K562 (cell line): ENCODE results near the gene PFN3. TPM values are rescaled to one million over a fixed set of nuclear protein-coding genes. Genes with fewer than 3 reads are reported as not detected.

Experiments used
- CREB3 ChIP-seq: fragments of 450-650 bp; conservative IDR thresholded peaks from 2 replicates; pipeline ENCODE4 v1.6.1; 2016; ENCODE audit warnings: missing genetic modification characterization, low read depth, mild to moderate bottlenecking, missing compliant biosample characterization, moderate library complexity
- CREM ChIP-seq: IDR thresholded peaks from 2 replicates; pipeline ENCODE4 v1.6.1; 2014; ENCODE audit warnings: antibody characterized with exemption, low read depth
- DDX20 ChIP-seq: fragments of 450-650 bp; IDR thresholded peaks from 2 replicates; pipeline ENCODE4 v1.6.1; 2016; ENCODE audit warnings: missing genetic modification characterization, low read depth, mild to moderate bottlenecking, missing compliant biosample characterization, moderate library complexity
- ETV5 ChIP-seq: sonication (generic); formaldehyde crosslinking; IDR thresholded peaks from 2 replicates; pipeline ENCODE4 v1.4.0; 2020; ENCODE audit warnings: low read depth, mild to moderate bottlenecking, missing genetic modification reagents
- ETV6 ChIP-seq, 3 experiments: fragments of 150-350 bp in 1 of 3; sonication (generic) in 1 of 3; formaldehyde crosslinking in 1 of 3; IDR thresholded peaks; 2 replicates each; pipeline versions ENCODE4 v1.6.1 to v1.8.0; 2014 to 2022; ENCODE audit warnings: borderline replicate concordance in 2 of 3, low read depth in 2 of 3, antibody characterized with exemption in 1 of 3, low read length in 1 of 3, mild to moderate bottlenecking in 1 of 3, missing genetic modification reagents in 1 of 3
- FOXJ3 ChIP-seq: sonication (generic); formaldehyde crosslinking; IDR thresholded peaks from 2 replicates; pipeline ENCODE4 v1.4.0; 2020; ENCODE audit warnings: mild to moderate bottlenecking, missing genetic modification reagents
- FOXO4 ChIP-seq: fragments of 450-650 bp; formaldehyde crosslinking; IDR thresholded peaks from 2 replicates; pipeline ENCODE4 v1.4.0; 2020; ENCODE audit warnings: mild to moderate bottlenecking, moderate library complexity
- JUN ChIP-seq, 2 experiments: sonication (generic) in 1 of 2; formaldehyde crosslinking in 1 of 2; IDR thresholded peaks; 2 replicates each; pipeline versions ENCODE4 v1.6.1 to v1.8.0; 2012 to 2022; ENCODE audit warnings: borderline replicate concordance in 2 of 2, mild to moderate bottlenecking in 2 of 2, improper control_type of control experiment in 1 of 2, low read depth in 1 of 2, low read length in 1 of 2, missing genetic modification reagents in 1 of 2
- MLLT1 ChIP-seq, 2 experiments: fragments of 450-650 bp; IDR thresholded peaks; 2 replicates each; pipeline ENCODE4 v1.6.1; 2016
- NFXL1 ChIP-seq: fragments of 450-650 bp; formaldehyde crosslinking; IDR thresholded peaks from 2 replicates; pipeline ENCODE4 v1.4.0; 2021; ENCODE audit warnings: mild to moderate bottlenecking
- PHTF2 ChIP-seq: fragments of 250-450 bp; sonication (Bioruptor Pico); IDR thresholded peaks from 2 replicates; pipeline ENCODE4 v1.5.0; 2021; ENCODE audit warnings: mild to moderate bottlenecking
- POLR3A ChIP-seq: IDR thresholded peaks from 2 replicates; pipeline ENCODE4 v1.6.1; 2011; ENCODE audit warnings: borderline replicate concordance, mild to moderate bottlenecking, moderate library complexity; ENCODE audit not compliant: insufficient read length, insufficient read depth; ENCODE audit errors: extremely low read depth
- RBFOX2 ChIP-seq: fragments of 200-400 bp; formaldehyde crosslinking; IDR thresholded peaks from 2 replicates; pipeline ENCODE4 v1.6.1; 2017; ENCODE audit warnings: low read depth, mild to moderate bottlenecking, low read length, moderate library complexity
- SMAD3 ChIP-seq: fragments of 450-650 bp; formaldehyde crosslinking; conservative IDR thresholded peaks from 2 replicates; pipeline ENCODE4 v1.4.0; 2020; ENCODE audit warnings: mild to moderate bottlenecking
- STAT5A ChIP-seq: IDR thresholded peaks from 2 replicates; pipeline ENCODE4 v1.6.1; 2012; ENCODE audit warnings: low read length, inconsistent platforms, borderline replicate concordance
- TCF15 ChIP-seq: fragments of 250-450 bp; sonication (Bioruptor Pico); IDR thresholded peaks from 2 replicates; pipeline ENCODE4 v1.8.0; 2022; ENCODE audit warnings: moderate library complexity, mild to moderate bottlenecking, inconsistent platforms
- ZFP30 ChIP-seq: fragments of 250-450 bp; sonication (Bioruptor Pico); IDR thresholded peaks from 2 replicates; pipeline ENCODE4 v1.8.0; 2022; ENCODE audit warnings: moderate library complexity, mild to moderate bottlenecking, inconsistent platforms, borderline replicate concordance
- ZNF766 ChIP-seq: fragments of 200-800 bp; sonication (Bioruptor generic); conservative IDR thresholded peaks from 2 replicates; pipeline ENCODE4 v1.6.1; 2016; ENCODE audit warnings: missing genetic modification characterization, missing compliant biosample characterization
- polyA plus RNA-seq, 8 experiments: library from polyadenylated mRNA; depleted of rRNA in 4 of 8; stranded (reverse) in 5 of 8; unstranded in 3 of 8; fragments of >200 nt; fragmentation: Nextera tagmentation in 2 of 8; fragmentation: Illumina TruSeq in 1 of 8; extraction: Ambion mirVana in 2 of 8; extraction: Trizol in 1 of 8; gene quantifications; 2 replicates each; pipeline versions ENCODE4 v1.2.1 to v1.2.3, GENCODE V29; 2011 to 2014; ENCODE audit warnings: inconsistent platforms in 1 of 8, missing spikeins in 1 of 8
- total RNA-seq, 7 experiments: library from RNA; depleted of rRNA in 6 of 7; stranded (reverse); fragments of >200 nt in 6 of 7; fragmentation: Illumina TruSeq in 2 of 7; extraction: Trizol in 2 of 7; gene quantifications; 2 replicates each; pipeline versions ENCODE4 v1.2.1 to v1.2.3, GENCODE V29; 2011 to 2021; ENCODE audit warnings: low replicate concordance in 1 of 7
- TF ChIP-seq, protein P1 (sequence below): fragments of 150-350 bp; IDR thresholded peaks from 2 replicates; pipeline ENCODE4 v1.6.1; 2014; ENCODE audit warnings: low read depth, mild to moderate bottlenecking, low read length, borderline replicate concordance

The PFN3 gene
- total and polyA plus RNA-seq, 9 of the 15 experiments (the other 6 are each of a cell fraction or from before 2014, with no cell fraction given): not detected

GRCh38 chr5:177427211-177427822 is 26.9 kb upstream of the PFN3 start (continued):
- TF ChIP-seq ZFP30 (no peak), FOXO4 (CRISPR knock-in tag) (no peak), DDX20 (tag) (no peak), ETV5 (0 out of 2 replicates have a peak, but pooled peaks have one; percentile 8), RBFOX2 (no peak), ZNF766 (no peak), CREB3 (tag) (no peak), FOXJ3 (CRISPR knock-in tag) (no peak), SMAD3 (CRISPR knock-in tag) (no peak), STAT5A (no peak), POLR3A (no peak), JUN (IDR thresholded peaks at IDR 0.05; ENCODE audit: borderline replicate concordance, low read depth, low read length) (no peak), JUN (CRISPR knock-in tag; IDR thresholded peaks at IDR 0.05; ENCODE audit: borderline replicate concordance) (no peak), CREM (no peak), TCF15 (CRISPR knock-in tag) (no peak), PHTF2 (no peak), NFXL1 (CRISPR knock-in tag) (no peak), ETV6 (IDR thresholded peaks at IDR 0.05; ENCODE audit: borderline replicate concordance in 1 of 2, low read depth in 2 of 2, low read length in 1 of 2) (no peak), ETV6 (CRISPR knock-in tag; IDR thresholded peaks at IDR 0.05; ENCODE audit: borderline replicate concordance) (no peak), MLLT1 (IDR thresholded peaks at IDR 0.05) (no peak)
- TF ChIP-seq, protein P1, sequence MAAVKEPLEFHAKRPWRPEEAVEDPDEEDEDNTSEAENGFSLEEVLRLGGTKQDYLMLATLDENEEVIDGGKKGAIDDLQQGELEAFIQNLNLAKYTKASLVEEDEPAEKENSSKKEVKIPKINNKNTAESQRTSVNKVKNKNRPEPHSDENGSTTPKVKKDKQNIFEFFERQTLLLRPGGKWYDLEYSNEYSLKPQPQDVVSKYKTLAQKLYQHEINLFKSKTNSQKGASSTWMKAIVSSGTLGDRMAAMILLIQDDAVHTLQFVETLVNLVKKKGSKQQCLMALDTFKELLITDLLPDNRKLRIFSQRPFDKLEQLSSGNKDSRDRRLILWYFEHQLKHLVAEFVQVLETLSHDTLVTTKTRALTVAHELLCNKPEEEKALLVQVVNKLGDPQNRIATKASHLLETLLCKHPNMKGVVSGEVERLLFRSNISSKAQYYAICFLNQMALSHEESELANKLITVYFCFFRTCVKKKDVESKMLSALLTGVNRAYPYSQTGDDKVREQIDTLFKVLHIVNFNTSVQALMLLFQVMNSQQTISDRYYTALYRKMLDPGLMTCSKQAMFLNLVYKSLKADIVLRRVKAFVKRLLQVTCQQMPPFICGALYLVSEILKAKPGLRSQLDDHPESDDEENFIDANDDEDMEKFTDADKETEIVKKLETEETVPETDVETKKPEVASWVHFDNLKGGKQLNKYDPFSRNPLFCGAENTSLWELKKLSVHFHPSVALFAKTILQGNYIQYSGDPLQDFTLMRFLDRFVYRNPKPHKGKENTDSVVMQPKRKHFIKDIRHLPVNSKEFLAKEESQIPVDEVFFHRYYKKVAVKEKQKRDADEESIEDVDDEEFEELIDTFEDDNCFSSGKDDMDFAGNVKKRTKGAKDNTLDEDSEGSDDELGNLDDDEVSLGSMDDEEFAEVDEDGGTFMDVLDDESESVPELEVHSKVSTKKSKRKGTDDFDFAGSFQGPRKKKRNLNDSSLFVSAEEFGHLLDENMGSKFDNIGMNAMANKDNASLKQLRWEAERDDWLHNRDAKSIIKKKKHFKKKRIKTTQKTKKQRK: no peak
